ENCODE results near the gene WARS2. TPM values are rescaled to one million over a fixed set of nuclear protein-coding genes. Genes with fewer than 3 reads are reported as not detected.
A peak's percentile ranks its signal among the peaks of the same experiment; 100 is the strongest.

Gene WARS2
- total and polyA plus RNA-seq, 7 donors = 3.4 to 10.8 (median 7.8) TPM

DNA sequence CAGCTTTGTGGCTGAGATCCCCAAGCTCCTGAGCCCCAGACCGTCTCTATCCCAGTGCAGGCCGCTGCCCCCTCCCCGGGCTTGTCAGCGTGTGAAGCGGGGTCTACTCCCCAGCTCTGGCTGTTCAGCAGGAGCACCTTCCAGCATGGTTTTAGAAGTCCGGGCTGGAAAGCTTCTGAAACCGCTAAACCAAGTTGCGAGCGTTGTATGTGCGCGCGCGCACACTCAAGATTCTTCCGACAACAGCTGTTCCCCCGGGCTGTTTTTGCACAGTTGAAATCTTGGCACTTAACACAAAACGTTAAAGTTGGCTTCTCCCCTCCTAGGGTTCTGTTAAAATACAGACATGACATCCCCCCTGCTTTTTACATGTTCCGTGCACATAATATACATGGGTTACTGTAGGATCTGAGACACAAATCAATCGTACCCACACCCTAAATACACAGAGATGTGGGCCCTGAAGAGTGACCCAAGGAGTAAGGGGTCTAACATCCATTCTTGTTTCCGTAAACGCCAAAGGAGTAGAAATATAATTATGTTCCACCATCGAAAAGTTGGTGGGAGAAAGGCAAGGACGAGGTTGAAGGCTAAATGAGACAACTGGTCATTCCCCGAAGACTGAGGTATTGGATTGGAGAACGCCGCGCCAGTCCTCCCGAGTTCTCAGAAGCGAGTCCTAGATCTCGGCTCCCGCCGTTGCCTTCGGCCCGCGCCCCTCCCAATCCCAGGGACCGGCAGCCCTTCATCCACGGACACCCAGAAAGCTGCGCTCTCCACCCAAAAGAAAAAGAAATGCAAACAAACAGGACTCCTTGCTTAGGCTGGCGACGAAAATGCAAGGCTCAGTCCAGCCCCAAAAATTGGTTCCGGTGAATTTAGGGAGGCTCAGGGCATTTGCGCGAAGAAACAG lies 153.6 kb downstream of the WARS2 start:
- H3K36me3 ChIP-seq (ENCODE audit: insufficient read depth in 1 of 2, low read depth in 1 of 2) = no peaks in the 10 kb centered on the region
- intact Hi-C loops (cut with DNase I) = loop anchor here (5.0 to 10.0 kb wide), 2 partner anchors 692 to 695 kb away; no protein-coding TSS in a partner anchor
- H3K27ac ChIP-seq = peak overlapping the region; percentile 88
- peak overlapping the region; percentile 71 for H3K4me3 ChIP-seq
- H3K27me3 ChIP-seq (ENCODE audit: insufficient read depth in 3 of 3, low read length in 2 of 3) = no peaks in the 10 kb centered on the region
- TF ChIP-seq, protein P1, sequence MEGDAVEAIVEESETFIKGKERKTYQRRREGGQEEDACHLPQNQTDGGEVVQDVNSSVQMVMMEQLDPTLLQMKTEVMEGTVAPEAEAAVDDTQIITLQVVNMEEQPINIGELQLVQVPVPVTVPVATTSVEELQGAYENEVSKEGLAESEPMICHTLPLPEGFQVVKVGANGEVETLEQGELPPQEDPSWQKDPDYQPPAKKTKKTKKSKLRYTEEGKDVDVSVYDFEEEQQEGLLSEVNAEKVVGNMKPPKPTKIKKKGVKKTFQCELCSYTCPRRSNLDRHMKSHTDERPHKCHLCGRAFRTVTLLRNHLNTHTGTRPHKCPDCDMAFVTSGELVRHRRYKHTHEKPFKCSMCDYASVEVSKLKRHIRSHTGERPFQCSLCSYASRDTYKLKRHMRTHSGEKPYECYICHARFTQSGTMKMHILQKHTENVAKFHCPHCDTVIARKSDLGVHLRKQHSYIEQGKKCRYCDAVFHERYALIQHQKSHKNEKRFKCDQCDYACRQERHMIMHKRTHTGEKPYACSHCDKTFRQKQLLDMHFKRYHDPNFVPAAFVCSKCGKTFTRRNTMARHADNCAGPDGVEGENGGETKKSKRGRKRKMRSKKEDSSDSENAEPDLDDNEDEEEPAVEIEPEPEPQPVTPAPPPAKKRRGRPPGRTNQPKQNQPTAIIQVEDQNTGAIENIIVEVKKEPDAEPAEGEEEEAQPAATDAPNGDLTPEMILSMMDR (IDR thresholded peaks at IDR 0.05) = no peak
- WGBS, 3 donors = 1 to 2% (median 2%) methylated on average over 42 of the region's 42 CpGs
- H3K4me1 ChIP-seq = peaks cover 23% of the 10 kb centered on the region
- peak in 1 of 2 donors; percentile 80 for DNase-seq
- ATAC-seq = peak; percentile 36 to 69 (median 64)
- no peaks in the 10 kb centered on the region for H3K9me3 ChIP-seq

DNA sequence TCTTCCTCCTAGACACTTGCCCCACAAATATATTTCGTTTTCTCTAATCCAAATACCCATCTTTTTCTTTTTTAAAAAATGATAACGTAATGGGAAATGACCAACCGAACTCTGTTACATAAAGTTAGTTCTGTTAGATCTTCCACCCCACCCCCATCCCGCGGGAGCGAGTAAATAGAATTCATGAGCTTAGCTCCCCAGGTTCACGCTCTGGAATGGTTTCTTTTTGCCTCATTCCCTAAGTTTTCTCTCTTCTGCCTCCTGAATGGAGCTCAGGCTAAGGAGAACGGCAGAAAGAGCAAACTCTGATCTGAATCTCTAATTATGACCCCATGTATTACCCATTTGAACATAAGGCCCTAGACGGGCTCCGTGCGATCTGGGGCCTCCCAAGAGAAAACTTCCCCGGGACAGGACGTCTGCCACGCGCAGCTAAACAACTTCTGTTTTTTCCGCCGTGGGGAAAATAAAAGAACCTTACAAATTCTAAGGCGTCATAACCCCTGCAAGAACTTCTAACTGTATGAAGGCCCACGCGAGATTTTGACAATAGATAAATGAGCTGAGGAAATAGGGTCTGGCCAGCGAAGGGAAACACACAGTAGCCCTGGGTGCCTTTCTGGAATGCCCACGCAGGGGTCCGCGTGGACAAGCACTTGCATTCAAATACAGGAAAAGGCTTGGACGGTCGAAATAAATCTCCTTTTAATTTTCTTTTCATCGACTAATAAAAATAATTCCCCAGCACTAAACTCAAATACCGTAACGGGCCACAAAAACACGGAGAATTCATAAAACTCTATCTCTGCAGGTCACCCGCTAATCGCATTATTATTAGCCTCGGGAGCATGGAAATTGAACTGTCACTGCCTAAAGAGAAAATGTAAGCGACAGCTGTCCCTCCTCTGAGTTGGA lies 154.6 kb downstream of the WARS2 start:
- no peaks in the 10 kb centered on the region for H3K27me3 ChIP-seq (ENCODE audit: insufficient read depth in 3 of 3, low read length in 2 of 3)
- peaks cover 27% of the 10 kb centered on the region for H3K4me1 ChIP-seq

DNA sequence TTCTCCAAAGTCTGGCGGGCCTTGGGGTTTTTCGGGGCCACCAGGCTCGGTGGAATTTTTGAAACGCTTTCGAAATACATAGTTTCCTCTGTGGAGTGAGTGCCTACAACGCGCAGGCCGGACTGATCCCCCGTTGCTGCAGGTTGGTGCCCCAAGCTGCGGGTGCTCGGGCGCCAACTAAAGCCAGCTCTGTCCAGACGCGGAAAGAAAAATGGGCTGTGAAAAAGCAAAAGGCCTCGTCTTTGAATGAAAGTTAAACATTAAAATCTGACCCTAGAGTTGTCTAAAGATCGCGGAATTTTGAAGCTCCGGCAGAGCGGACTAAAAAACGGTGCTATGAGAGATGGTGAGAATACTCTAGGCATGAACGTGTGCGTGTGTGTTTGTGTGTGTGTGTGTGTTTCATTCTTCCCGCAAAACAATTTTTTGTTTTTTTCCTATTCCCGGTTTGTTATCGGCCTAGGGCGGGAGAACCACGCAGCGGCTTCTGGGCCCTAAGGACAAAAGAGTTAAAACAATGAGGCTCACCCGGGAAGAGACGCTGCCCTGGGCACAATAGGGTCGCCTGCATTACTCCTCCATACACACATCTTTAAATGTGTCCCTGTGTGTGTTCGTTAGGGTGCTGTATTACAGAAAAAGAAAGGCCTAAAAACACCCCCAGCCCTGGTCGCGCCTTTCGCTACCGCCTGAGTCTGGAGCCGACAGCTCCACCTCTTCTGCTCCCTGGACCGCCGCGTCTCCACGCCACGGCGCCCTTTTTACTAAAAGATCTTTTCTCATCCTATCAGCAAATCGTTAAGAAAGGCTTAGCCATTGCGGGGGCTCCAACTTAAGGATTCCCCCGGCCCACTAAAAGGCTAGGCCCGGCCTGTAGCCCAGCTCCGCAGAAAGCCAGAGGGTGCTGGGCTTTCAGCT lies 155.5 kb downstream of the WARS2 start:
- intact Hi-C loops (cut with DNase I) = loop anchor here (5.0 to 10.0 kb wide), 3 partner anchors 43 to 693 kb away; no protein-coding TSS in a partner anchor
- Histone ChIP-seq H3K9me3 (no peaks in the 10 kb centered on the region), H3K4me3 (peak overlapping the region; percentile 71), H3K36me3 (ENCODE audit: insufficient read depth in 1 of 2, low read depth in 1 of 2) (no peaks in the 10 kb centered on the region), H3K27me3 (ENCODE audit: insufficient read depth in 3 of 3, low read length in 2 of 3) (no peaks in the 10 kb centered on the region), H3K27ac (peak overlapping the region; percentile 88), H3K4me1 (peaks cover 27% of the 10 kb centered on the region)
- TF ChIP-seq, protein P1 (IDR thresholded peaks at IDR 0.05) = no peak
- ATAC-seq = no peak
- no peak for DNase-seq
- WGBS, 3 donors = 55 to 66% (median 60%) methylated on average over 48 of the region's 48 CpGs

More for the DNA sequence above, 154.6 kb downstream of the WARS2 start:
- peak in 1 of 4 donors; percentile 63 for ATAC-seq
- Histone ChIP-seq H3K4me3 (peak overlapping the region; percentile 71), H3K36me3 (ENCODE audit: insufficient read depth in 1 of 2, low read depth in 1 of 2) (no peaks in the 10 kb centered on the region), H3K27ac (peak overlapping the region; percentile 88), H3K9me3 (no peaks in the 10 kb centered on the region)
- intact Hi-C loops (cut with DNase I) = loop anchor here (5.0 to 10.0 kb wide), 2 partner anchors 691 to 694 kb away; no protein-coding TSS in a partner anchor
- DNase-seq = no peak
- 4 to 7% (median 5%) methylated on average over 34 of the region's 34 CpGs for WGBS, 3 donors
- TF ChIP-seq, protein P1 (IDR thresholded peaks at IDR 0.05) = no peak
